ENCODE data around the gene CDC6.

Gene CDC6

DNA sequence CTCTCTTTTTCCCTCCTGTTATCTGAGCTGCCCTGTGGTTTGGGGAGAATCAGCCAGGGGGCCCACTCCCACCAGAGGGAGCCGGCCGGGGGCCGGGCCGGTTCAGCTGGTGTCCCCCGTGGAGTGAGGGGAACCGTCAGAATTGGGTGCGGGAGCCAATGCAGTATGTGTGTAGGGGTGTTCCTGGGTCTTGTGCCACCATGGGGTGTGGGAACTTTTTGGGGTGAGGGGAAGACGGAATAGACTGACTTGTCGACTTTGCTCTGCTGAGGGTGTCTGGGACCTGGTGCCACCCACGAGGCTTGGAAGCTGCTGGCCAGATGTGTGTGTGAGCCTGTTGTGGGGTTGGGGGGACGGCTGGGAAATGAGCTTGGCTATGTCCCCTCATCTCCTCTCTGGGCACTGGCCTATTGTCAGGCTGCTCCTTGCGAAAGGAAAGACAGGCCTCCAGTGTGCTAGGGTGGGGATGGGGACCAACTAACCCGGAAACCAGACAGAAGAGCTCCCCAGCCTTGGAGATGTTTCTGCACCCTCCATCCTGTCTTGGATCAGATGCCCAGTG lies 31.2 kb downstream of the CDC6 start:
- Histone ChIP-seq H3K4me3 (ENCODE audit: extremely low read depth, insufficient read depth, low read length, poor library complexity, severe bottlenecking) (peak overlapping the region; percentile 91), H3K27ac (ENCODE audit: low read depth, low read length, severe bottlenecking) (no peak overlapping the region), H3K4me1 (ENCODE audit: control insufficient read depth, insufficient read depth, low read length, poor library complexity, severe bottlenecking) (peaks cover 65% of the 10 kb centered on the region), H3K36me3 (ENCODE audit: control insufficient read depth, insufficient read depth, low read length) (no peaks in the 10 kb centered on the region), H3K9me3 (ENCODE audit: control insufficient read depth, low read length) (no peaks in the 10 kb centered on the region)
- WGBS, 2 experiments (ENCODE audit: insufficient coverage in 2 of 2) = 27 to 31% methylated on average over 5 to 10 of the region's 13 CpGs

DNA sequence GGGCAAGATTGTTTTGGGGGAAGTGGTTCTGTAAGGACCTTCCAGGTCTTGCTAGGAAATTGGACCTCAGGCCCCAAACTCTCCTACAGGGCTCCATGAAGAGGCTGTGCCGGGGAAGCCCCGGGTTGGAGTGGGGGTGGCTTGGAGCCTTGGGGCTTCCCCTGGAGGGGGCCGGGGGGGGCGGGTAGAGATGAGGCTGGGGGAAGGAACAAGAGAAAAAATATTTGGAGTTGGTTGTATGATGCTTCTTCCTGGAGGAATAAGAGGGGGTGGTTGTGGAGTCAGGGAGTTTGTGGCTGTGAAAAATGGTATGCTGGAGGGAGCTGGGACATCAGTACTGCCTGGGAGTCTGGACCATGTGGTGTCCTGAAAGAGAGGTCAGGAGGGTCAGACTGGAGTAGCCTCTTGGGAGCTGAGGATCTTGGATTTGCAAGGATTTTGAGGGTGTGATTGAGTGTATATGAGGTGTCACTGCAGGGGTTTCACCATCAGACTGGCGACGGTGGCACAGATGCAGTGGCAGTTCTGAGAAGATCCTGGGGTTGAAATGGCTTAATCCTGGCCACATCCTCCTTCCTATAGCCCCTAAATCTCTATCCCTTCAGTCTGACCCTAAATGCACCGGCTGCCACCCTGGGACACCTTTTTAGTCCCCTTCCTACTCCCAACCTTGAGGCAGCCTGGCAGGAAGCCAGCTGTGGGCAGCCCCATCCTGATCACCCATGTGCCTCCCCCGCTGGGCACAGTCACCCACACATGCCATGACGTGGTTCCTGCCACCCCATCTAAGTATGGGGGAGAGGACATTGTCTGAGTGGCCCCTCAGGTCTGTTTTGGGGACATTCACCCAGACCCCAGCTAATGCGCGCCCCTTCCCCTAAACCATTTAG lies 32.2 kb downstream of the CDC6 start:
- H3K4me1 ChIP-seq (ENCODE audit: control insufficient read depth, insufficient read depth, low read length, poor library complexity, severe bottlenecking) = peaks cover 59% of the 10 kb centered on the region
- H3K36me3 ChIP-seq (ENCODE audit: control insufficient read depth, insufficient read depth, low read length) = no peaks in the 10 kb centered on the region
- H3K9me3 ChIP-seq (ENCODE audit: control insufficient read depth, low read length) = no peaks in the 10 kb centered on the region
- no peak overlapping the region for H3K27ac ChIP-seq (ENCODE audit: low read depth, low read length, severe bottlenecking)
- 90 to 92% methylated on average over 3 to 5 of the region's 11 CpGs for WGBS, 2 experiments (ENCODE audit: insufficient coverage in 2 of 2)
- no peak overlapping the region for H3K4me3 ChIP-seq (ENCODE audit: extremely low read depth, insufficient read depth, low read length, poor library complexity, severe bottlenecking)

DNA sequence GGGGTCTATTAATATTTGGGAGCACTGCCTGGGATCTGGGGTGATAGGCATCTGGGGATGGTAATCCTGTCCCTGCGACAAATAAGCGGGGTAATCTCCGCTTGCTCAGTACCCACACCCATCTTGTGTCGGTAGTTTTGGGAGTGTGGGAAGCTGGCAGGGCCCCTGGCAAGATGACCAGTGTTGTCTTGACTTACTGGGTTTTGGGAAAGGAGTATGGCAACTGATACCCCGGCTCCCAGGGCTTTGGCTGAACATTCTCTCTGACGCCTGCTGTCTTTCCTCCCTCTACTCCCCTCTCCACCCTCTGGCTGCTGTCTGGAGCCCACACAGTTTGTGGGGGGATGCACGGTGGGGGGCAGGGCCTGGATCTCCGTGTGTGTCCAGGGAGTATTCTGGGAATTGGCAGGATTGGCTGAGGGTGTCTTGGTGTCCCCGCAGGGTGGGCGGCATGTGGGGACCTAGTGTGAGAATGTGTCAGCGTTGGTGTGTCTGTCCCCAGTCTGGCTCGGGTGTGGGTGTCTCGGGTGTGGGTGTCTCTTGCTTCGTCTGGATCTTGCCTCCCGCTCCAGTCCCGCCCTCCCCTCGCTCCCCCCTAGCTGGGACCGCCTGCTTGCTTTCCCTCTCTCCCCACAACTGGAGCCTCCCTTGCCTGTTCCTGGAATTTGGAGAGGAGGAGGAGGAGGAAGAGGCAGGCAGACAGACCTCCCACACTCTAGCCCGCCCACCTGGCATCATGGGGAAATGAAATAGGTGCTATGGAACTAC lies 33.3 kb downstream of the CDC6 start:
- Histone ChIP-seq H3K4me1 (ENCODE audit: control insufficient read depth, insufficient read depth, low read length, poor library complexity, severe bottlenecking) (peaks cover 54% of the 10 kb centered on the region), H3K27ac (ENCODE audit: low read depth, low read length, severe bottlenecking) (no peak overlapping the region), H3K4me3 (ENCODE audit: extremely low read depth, insufficient read depth, low read length, poor library complexity, severe bottlenecking) (no peak overlapping the region), H3K9me3 (ENCODE audit: control insufficient read depth, low read length) (no peaks in the 10 kb centered on the region), H3K36me3 (ENCODE audit: control insufficient read depth, insufficient read depth, low read length) (no peaks in the 10 kb centered on the region)
- WGBS, 2 experiments (ENCODE audit: insufficient coverage in 2 of 2) = 61 to 71% methylated on average over 7 to 10 of the region's 19 CpGs

DNA sequence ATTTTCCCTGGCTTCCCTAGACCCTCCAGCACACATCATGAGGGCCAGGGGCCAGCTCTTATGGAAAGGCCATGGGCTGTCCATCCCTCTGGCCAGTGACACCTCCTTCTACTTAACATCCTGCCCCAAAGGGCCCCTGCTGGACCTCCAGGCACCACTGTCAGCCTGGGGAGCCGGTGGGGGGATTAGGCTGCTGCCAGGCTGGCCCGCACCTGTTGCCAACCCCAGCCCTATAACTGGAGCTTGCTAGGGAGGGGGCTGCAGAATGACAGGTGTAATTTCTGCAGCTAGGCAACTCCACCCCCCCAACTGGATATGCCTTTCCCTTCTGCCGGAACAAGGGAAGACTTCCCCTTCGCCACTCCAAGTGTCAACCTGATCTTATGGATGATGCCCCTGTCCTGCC lies 33.8 kb downstream of the CDC6 start:
- Histone ChIP-seq H3K27ac (ENCODE audit: low read depth, low read length, severe bottlenecking) (peak overlapping the region; percentile 97), H3K36me3 (ENCODE audit: control insufficient read depth, insufficient read depth, low read length) (no peaks in the 10 kb centered on the region), H3K4me3 (ENCODE audit: extremely low read depth, insufficient read depth, low read length, poor library complexity, severe bottlenecking) (no peak overlapping the region), H3K4me1 (ENCODE audit: control insufficient read depth, insufficient read depth, low read length, poor library complexity, severe bottlenecking) (peaks cover 48% of the 10 kb centered on the region), H3K9me3 (ENCODE audit: control insufficient read depth, low read length) (no peaks in the 10 kb centered on the region)
- WGBS, 2 experiments (ENCODE audit: insufficient coverage in 2 of 2) = 92 to 100% methylated on average over 1 to 2 of the region's 4 CpGs

DNA sequence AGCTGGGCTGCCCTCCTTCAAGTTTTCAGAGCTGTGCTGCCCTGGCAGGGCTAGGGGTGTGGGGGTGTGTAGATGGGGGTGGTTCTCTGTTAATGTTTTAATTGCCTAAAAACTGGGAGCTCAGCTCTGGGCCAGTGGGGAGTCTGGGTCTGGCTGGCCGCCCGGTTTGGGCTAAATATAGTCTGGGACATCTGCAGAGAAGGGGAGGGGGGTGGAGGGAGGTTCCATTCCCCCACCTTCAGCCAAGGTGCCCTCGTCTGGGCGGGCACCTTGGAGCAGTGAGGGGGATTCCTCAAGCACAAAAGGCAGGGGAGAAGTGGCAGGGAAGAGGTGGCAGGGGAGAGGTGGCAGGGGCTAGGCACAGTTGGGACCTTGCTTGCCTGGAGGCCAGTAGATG lies 34.3 kb downstream of the CDC6 start:
- no peaks in the 10 kb centered on the region for H3K9me3 ChIP-seq (ENCODE audit: control insufficient read depth, low read length)
- H3K4me1 ChIP-seq (ENCODE audit: control insufficient read depth, insufficient read depth, low read length, poor library complexity, severe bottlenecking) = peaks cover 45% of the 10 kb centered on the region
- H3K36me3 ChIP-seq (ENCODE audit: control insufficient read depth, insufficient read depth, low read length) = no peaks in the 10 kb centered on the region
- peak overlapping the region; percentile 97 for H3K27ac ChIP-seq (ENCODE audit: low read depth, low read length, severe bottlenecking)
- H3K4me3 ChIP-seq (ENCODE audit: extremely low read depth, insufficient read depth, low read length, poor library complexity, severe bottlenecking) = no peak overlapping the region
- WGBS, 2 experiments (ENCODE audit: insufficient coverage in 2 of 2) = 69 to 70% methylated on average over 2 of the region's 4 CpGs

DNA sequence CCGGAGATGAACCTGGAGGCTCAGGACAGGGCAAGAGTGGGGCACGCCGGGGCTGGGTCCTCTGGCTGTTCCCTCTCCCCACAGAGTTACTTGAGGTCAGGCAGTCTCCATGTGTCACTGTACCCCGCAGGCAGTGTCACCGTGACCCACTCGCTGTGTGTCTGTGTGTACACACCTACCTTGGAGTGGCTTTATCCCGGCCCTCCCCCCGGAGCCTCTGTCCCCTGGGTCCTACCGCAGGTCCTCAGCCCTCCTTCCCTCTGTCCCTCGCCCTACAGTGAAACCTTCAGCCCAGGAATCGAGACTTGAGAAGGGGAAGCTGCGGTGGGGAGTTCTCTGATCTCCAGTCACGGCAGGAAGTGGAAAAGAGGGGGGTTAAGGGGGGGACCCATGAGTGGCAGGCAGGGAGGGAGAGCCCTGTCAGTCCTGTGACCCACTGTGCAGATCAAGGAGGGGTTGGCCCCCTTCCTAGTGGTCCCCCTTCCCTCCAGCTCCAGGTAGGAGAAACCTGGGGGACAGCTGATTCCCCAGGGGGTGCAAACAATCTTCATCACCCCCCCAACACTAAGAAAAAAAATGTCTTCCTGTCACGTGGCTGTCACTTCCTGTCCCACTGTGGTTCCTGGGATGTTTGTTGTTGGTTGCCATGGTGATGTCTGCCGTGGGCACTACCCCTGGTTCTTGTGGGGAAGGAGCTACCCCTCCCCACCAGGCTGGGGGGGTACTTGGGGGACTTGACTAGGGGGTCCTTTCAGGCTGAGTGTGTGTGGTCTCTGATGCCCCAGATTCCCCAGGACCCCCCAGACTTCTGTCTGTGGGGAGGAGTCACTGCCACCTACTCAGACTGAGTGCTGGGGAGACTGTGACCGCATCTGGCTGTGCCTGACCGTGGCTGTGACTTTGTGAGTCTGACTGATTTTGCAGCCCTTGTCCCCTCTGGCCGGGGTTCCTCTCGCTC lies 35.0 kb downstream of the CDC6 start:
- no peaks in the 10 kb centered on the region for H3K9me3 ChIP-seq (ENCODE audit: control insufficient read depth, low read length)
- no peaks in the 10 kb centered on the region for H3K36me3 ChIP-seq (ENCODE audit: control insufficient read depth, insufficient read depth, low read length)
- H3K27ac ChIP-seq (ENCODE audit: low read depth, low read length, severe bottlenecking) = peak overlapping the region; percentile 97
- 58 to 71% methylated on average over 9 to 12 of the region's 19 CpGs for WGBS, 2 experiments (ENCODE audit: insufficient coverage in 2 of 2)
- peak overlapping the region; percentile 3 for H3K4me3 ChIP-seq (ENCODE audit: extremely low read depth, insufficient read depth, low read length, poor library complexity, severe bottlenecking)
- H3K4me1 ChIP-seq (ENCODE audit: control insufficient read depth, insufficient read depth, low read length, poor library complexity, severe bottlenecking) = peaks cover 41% of the 10 kb centered on the region

DNA sequence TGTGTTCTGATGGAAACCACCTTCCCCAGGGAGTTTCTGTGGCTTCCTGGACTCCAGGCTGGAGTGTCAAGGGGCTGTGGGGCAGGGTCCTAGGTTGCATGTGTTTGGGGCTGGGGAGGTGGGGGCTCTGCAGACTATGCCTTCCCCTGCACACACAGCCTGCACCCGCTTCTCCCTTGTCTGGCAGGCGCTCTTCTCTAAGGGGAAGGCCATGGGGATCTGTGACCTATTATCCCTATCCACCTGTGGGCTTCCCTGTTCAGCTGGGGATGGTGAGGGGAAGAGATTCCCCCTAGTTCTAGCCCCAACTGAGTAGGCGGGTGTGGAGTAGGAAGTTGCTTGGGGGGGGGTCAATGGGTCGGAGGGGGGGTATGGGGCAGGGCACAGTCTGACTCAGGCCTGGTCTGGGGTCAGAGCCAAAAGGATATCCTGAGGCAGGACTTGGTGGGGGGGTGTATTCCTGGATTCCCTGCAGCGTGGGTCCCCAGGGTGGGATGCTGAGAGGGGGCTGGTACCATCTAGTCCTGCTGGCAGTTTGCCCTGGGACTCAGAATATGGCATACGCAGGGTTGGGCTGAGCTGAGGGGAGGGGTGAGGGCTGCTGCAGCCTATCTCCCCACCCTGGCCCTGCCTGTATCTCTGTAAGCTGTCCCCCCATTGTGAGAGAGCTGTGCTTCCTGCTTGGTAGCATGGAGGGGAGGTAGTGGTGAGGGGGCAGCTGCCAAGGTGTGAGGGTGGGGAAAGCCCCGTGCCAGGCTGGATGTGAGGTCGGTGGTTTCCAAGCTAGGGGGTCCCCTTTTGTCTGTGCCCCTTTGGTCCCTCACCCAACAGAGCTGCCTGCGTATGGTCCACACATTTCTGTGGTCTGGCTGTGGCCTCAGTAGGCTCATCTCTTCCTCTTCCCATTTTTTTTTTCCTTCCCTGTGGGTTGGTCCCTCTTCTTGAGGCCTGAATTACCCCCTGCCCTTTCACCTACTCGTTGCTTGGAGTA lies 36.0 kb downstream of the CDC6 start:
- 93 to 96% methylated on average over 3 to 4 of the region's 10 CpGs for WGBS, 2 experiments (ENCODE audit: insufficient coverage in 2 of 2)
- Histone ChIP-seq H3K4me3 (ENCODE audit: extremely low read depth, insufficient read depth, low read length, poor library complexity, severe bottlenecking) (no peak overlapping the region), H3K9me3 (ENCODE audit: control insufficient read depth, low read length) (no peaks in the 10 kb centered on the region), H3K27ac (ENCODE audit: low read depth, low read length, severe bottlenecking) (peak overlapping the region; percentile 97), H3K4me1 (ENCODE audit: control insufficient read depth, insufficient read depth, low read length, poor library complexity, severe bottlenecking) (peaks cover 40% of the 10 kb centered on the region), H3K36me3 (ENCODE audit: control insufficient read depth, insufficient read depth, low read length) (no peaks in the 10 kb centered on the region)

DNA sequence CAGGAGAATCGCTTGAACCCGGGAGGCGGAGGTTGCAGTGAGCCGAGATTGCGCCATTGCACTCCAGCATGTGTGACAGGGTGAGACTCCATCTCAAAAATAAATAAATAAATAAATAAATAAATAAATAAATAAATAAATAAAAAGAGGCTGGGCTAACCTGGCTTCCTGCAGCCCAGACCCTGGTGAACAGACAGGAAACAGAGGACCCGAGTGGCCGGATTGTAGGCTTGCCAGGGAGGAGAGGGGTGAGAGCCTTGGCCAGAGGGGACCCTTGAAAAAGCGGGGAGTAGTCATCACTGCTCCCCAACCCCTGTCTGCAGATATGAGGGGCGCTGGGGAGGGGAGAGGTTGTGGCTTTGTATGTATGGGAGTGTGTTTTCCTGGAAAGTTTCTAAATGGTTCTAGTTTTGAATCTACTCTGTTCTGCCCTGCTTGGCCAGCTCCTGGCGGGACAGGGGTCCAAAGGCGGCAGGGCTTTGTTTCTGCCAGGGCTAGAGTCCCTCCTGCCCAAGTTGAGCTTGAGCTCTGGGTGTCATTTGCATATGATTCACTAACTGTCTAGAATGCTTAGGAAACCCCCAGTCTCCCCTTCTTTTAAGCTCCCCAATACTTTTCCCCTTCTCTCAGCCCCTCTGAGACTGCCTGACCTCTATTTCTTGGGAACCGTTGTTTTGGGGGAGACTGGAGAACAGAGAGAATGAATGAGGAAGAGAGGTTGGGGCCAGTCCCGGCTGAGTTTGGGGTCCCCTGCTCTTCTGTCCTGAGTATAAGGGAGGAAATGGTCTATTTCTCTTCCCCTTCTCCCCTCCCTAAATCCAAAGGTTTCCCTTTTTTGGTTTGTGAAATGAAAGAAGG lies 37.7 kb downstream of the CDC6 start:
- 90 to 93% methylated on average over 5 of the region's 13 CpGs for WGBS, 2 experiments (ENCODE audit: insufficient coverage in 2 of 2)
- H3K4me1 ChIP-seq (ENCODE audit: control insufficient read depth, insufficient read depth, low read length, poor library complexity, severe bottlenecking) = peaks cover 34% of the 10 kb centered on the region
- no peaks in the 10 kb centered on the region for H3K9me3 ChIP-seq (ENCODE audit: control insufficient read depth, low read length)
- no peak overlapping the region for H3K27ac ChIP-seq (ENCODE audit: low read depth, low read length, severe bottlenecking)
- H3K36me3 ChIP-seq (ENCODE audit: control insufficient read depth, insufficient read depth, low read length) = no peaks in the 10 kb centered on the region
- no peak overlapping the region for H3K4me3 ChIP-seq (ENCODE audit: extremely low read depth, insufficient read depth, low read length, poor library complexity, severe bottlenecking)
